ENCODE data around the gene CHMP4A.
A peak's percentile ranks its signal among the peaks of the same experiment; 100 is the strongest.
"Not testable (repeated sequence)": the region's sequence is repeated elsewhere in the genome, so short reads cannot be mapped to it uniquely, and the experiment has no call there.

CHMP4A gene

GRCh38 chr14:24222987-24223386 is 9.7 kb upstream of the CHMP4A start:
- not testable (repeated sequence) for DNase-seq

GRCh38 chr14:24219521-24219920 is 6.2 kb upstream of the CHMP4A start:
- DNase-seq: no peak

DNA sequence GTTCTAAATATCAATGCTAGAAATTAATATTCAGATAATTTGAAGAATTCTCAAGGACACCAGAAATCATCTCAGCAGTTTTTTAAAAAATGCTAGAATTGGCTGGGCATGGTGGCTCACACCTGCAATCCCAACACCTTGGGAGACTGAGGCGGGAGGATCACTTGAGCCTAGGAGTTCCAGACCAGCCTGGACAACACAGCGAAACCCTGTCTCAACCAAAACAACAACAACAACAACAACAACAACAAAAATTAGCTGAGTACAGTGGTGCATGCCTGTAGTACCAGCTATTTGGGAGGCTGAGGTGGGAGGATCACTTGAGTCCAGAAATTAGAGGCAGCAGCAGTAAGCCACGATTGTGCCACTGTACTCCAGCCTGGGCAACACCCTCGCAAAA is 5.8 kb upstream of the CHMP4A start:
- DNase-seq: no peak

- not testable (repeated sequence) for DNase-seq
Observed at GRCh38 chr14:24216876-24217275, 3.6 kb upstream of the CHMP4A start.

- DNase-seq: no peak
Observed at GRCh38 chr14:24216345-24216699, 3.0 kb upstream of the CHMP4A start.

DNA sequence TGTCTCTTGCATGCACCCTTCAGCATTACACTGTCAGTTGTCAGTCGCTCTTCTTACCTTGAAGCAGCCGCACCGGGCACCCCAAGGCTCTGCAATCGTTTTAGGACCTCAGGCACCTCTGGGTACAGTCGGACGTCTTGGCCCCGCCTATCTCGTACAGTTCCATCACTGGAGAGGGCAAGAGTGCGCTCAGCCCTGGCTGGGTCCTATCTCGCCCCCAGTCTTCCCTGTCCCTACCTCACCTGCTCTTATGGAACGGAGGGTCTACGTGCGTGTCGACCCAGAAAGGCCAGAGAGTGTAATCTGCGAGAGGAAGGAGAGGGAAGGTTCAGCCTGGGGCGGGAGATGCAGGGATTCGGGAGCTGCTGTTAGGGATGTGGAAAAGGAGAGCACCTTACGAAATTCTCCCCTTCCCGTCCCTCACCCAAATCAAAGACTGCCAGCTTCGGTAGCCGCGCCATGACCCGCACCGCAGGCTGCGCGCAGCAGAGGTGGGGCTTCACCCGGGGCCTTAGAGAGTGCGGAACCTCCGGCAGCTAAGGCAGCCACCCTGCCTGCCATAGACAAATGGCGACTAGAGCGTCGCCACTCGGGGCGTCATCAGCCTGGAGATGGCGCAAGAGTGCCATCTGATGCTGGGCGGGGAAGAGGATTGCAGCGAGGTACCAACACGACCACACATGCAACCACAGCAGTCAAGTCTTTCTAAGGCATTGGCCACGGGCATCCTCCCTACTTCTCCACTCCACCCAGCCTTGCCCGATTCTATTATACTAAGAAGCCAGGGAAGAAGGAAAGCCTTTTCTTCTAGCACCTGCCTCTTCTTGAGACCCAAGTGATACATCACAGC is 2.4 kb upstream of the CHMP4A start, which contains the start of gene MDP1:
TSS of gene MDP1 (minus strand) at position 572 of the 850 bp plus-strand sequence. CDS start at position 461, 111 bp downstream.
- peak; percentile 92 for DNase-seq

DNA sequence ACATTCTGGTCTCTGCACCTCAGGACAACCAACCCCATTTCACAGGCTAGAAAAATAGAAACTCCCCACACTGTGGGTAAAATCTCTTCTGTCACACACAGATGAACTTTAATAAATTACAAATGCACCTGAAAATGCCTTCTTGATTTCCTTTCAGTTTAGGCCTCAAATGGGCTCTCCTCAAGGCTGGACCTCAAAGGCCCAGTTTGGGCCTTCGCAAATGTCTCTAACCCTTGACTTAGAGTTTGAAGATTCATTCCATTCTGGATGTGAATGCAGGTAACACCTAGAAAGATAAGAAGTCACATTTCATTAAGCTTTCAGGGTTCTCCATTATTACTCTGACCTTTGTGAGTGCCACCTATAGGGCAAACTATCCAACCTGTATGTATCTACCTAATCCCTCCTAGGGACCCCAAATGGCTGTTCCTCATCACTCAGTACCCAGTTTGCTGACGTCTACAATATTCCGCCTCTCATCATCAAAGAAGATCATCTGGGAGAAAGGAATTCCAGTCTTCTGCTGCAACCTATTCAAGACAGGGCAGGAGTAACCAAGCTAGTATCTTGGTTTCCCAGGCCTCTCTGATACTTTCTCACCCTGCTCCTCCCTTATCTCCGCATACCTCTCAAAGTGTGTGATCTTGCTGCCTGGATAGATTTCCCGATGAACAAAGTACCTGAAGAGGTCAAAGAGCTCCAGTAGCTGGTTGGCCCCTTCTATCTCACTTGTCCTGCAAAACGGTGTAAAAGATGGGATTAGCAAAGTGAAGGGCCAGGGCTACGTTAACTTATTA is 776 bp upstream of the CHMP4A start:
- DNase-seq: no peak

DNA sequence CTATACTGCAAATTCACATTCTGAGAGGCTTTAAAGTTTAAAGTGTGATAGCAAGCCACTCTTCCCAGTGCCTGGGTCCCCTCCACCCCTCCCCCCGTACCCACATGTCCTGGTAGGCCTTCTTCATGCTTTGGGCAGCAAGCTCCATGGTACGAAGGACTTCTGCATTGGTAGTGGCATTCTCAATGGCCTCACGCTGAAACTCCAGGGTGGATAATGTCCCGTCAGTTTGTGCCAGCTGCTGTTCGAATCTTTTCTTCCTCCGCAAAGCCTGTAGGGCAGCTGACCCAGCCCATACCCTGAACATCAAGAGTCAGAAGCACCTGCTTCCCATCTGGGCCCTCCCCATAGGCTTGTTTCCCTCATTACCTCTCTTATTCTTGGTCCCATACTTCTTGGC is 2.0 kb downstream of the CHMP4A start:
- DNase-seq: no peak

DNA sequence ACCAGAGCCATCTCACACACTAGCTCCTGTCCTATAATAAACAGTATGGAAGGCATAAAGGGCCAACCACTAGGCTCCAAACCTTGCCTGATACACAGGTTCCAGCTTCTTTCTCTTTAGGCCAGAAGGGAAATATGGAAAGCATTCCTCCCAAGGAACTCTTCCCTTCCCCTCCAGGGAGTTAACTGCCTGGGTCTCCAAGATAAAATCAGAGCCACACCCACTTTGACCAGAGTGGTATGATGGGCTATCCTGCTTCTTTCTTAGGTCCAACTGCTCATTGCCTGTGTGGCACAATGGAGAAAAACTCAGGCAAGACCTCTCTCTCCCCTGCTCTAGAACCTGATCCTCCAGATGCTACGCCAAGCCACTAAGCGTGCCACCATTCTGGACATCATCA is 5.7 kb downstream of the CHMP4A start:
- DNase-seq: no peak

DNA sequence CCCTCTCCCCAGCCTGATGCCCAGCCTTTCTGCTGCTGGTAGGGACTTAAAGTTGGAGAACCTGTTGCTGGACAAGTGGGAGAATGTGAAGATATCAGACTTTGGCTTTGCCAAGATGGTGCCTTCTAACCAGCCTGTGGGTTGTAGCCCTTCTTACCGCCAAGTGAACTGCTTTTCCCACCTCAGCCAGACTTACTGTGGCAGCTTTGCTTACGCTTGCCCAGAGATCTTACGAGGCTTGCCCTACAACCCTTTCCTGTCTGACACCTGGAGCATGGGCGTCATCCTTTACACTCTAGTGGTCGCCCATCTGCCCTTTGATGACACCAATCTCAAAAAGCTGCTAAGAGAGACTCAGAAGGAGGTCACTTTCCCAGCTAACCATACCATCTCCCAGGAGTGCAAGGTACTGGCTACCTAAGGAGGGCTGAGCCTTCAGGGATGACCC is 6.2 kb downstream of the CHMP4A start:
- peak; percentile 16 for DNase-seq

GRCh38 chr14:24206260-24207103 is 6.8 kb downstream of the CHMP4A start:
- DNase-seq: no peak

DNA sequence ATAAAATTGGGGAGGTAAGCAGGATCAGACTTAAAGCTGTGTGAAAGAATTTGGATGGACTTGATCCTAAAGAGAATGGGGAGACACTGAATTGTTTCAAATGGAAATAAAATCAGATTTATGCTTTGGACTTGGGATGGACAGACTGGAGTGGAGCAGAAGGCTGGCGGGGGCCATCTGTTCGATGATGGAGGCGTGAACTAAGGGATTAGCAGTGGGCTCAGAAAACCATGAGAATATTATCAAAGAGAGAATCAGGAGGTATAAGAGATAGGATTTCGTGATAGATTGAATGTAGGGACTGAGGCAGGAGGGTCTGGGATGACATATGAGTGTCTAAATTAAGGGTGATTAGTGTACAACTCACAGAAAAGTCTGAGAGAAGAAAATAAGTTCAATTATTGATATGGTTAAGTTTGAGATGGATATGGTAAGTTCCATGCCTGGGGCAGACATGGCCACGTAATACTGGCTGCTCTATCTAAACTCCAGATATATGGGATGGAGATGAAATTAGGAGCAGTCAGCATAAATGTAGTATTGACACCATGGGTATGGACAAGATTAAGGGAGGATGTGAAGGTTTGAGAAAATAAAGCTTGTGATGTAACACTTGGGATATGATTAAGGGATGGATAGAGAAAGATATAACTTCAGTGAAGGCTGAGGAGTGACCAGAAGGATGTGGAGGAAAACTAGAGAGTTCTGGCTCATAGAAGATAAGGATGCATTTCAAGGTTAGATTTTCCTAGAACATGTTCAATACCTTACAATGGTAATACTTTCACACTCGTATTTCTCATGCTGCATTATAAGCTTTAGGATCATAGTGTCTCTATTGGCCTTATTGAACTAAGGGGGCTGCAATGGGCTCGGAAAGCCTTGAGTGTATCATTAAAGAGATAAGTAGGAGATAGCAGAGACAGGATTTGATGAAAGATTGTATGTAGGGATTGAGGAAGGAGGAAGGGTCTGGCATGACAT is 8.8 kb downstream of the CHMP4A start:
- no peak for DNase-seq

DNA sequence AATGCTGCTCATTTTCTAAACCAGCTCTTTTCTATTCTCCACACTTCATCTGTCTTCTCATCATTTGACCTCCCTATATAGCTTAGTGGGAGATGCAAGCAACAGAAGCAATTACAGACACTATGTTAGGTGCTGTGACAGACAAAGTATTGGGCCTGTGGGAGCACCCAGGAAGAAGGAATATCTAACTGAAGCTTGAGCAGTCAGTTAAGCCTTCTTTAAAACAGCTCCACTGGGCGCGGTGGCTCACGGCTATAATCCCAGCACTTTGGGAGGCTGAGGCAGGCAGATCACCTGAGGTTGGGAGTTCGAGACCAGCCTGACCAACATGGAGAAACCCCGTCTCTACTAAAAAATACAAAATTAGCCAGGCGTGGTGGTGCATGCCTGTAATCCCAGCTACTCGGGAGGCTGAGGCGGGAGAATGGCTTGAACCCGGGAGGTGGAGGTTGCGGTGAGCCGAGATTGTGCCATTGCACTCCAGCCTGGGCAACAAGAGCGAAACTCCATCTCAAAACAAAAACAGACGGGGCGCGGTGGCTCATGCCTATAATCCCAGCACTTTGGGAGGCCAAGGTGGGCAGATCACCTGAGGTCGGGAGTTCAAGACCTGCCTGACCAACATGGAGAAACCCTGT is 9.9 kb downstream of the CHMP4A start:
- not testable (repeated sequence) for DNase-seq

GRCh38 chr14:24202538-24202937 is 10.8 kb downstream of the CHMP4A start:
- DNase-seq: not testable (repeated sequence)

- no peak for DNase-seq
Observed at GRCh38 chr14:24198814-24199524, 14.3 kb downstream of the CHMP4A start.

DNA sequence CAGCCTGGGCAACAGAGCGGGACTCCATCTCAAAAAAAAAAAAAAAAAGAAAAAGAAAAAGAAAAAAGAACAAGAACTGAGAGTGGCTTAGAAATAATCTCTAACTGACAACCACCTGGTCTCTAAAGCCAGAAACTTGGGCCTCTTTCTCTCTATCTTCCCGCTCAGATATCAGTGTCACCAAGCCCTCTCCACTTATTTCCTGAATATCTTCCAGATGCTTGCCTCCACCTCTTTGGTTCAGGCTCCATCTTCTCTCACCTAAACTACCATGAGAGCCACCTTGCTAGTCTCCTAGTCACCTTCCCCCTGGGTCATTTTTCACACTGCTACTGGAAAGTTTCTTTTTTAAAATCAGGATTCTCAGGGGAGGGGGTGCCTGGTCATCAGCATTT is 16.2 kb downstream of the CHMP4A start:
- DNase-seq: no peak

DNA sequence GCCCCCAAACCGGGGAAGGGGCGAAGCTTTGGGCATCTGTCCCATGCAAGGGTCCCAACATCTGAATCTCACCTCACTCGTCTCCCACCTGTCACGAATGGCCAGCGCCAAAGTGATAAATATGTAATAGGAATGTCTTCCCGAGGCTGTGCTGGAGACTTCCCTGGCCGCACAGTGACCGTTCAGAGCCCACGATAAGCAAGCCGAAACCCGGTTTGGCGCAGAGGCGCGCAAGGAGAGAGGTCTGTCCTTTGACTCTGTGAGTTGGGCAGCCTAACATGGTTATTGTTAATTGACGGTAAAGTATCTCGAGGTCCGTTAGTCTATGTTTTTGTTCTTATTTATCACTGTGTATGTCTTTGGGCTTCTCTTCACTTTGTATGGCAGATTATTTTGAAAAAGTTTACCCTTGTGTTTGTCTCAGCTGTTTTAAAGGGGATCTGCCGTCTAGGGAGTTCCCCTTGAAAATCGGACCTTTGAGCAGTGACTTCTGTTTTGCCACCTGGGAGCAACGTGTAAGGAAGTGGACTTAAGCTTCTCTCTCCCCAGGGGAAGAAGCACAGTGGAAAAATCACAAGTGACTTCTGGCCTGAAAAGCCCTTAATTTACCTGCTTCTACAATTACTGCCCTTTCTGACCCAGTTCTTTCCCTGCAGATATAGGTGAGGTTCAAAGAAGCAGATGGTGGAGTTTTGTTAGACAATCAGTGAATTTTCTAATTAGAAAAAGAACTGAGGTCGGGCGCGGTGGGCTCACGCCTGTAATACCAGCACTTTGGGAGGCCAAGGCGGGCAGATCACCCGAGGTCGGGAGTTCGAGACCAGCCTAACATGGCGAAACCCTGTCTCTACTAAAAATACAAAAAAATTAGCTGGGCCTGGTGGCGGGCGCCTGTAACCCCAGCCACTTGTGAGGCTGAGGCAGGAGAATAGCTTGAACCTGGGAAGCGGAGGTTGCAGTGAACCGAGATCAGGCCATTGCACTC is 16.9 kb downstream of the CHMP4A start:
- DNase-seq: peak; percentile 28

DNA sequence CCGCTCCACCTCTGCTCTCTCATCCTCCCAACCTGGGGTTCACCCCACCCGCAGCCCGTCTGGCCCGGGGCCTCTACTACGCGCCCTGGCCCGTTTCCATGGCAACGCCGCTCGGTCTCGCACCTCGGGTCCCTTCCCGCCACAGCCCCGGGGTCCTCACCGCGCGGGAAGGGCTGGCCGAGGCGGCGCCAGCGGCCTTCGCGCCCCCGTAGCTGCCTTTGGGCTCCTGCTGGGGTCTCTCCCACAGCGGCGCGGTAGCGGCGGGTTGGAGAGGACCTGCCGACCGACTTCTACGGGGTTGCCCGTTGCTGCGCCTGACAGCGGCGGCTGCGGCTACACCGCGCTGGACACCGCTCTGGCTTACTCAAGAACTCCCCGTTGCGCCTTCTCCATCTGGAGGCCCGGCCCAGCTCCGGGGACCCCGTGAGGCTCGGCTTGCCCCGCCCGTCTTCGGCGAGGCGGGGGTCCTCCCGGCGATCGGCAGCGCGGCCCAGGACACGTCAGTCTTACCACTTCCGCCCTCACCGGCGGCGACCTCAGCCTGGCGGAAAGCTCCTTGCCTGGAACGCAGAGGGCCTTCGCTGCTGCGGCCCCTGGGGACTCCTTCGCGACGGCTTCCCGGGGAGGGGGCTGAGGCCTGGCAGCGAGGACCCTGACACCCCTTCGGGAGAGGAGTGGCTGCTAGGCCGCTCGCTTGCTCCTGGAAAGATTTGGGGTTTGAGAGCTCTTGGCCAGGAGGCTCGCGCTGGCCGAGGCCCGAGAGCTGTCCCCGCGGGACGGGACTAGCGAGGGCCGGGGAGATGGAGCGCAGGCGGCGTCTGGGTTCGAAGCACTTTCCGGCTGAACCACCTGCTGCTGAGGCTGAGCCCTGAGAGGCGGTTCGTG is 17.9 kb downstream of the CHMP4A start, which contains the start of gene TM9SF1:
TSS of gene TM9SF1 (minus strand) at position 256 of the 885 bp plus-strand sequence. CDS start 422 bp downstream, outside the sequence.
- peak; percentile 92 for DNase-seq

All from CD4-positive, alpha-beta T cell treated with Interleukin-10 for 1 hour (primary cell).